Measurements from ENCODE around the gene CLEC2D.

DNA sequence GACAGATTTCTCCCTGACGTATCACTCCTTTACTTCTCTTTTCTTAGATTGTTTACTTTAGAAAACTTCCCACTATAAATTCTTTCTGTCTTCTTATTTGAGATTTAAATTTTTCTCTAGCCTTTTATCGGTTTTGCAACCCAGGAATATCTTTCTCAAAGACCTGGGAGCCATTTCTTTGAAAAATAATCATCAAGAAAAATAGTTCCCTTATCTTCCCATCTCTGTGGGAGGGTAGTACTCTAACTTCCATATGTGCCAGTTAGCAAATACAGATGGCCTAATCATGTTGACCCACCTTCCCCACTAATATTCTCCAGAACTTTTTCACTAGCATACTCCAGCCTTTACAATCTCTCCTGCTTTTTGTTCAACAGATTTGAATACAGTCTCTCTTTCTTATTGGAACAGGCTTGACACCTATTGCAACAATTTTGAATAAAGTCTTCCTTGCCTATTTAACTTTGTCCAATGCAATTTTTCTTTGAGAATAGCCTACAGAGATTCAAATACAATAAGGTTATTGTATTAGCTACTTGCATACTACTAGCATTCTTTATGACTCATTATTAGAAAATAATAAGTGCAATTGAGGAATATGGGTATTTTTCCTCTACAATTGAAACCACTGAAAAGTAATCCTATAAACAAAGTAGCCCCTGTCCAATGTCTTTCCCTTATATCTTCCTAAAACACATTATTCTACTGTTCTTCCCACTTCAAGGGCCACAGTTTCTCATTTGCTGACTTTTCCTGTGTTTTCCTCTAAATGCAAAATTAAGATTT is 34.4 kb upstream of the CLEC2D start:
- TF ChIP-seq CTCF (IDR thresholded peaks at IDR 0.05) (no peak), POLR2A (IDR thresholded peaks at IDR 0.05) (no peak)

All from adrenal gland (tissue), 5 donors.